GM12875 (cell line): ENCODE measurements around the gene KIF26B.

Experiments used
- H3K4me3 ChIP-seq: one replicate; pipeline ENCODE4 v1.5.1; 2011; ENCODE audit warnings: low read depth, low read length, control low read depth
- CTCF ChIP-seq: IDR thresholded peaks from 2 replicates; pipeline ENCODE4 v1.5.1; 2011; ENCODE audit warnings: low read depth, mild to moderate bottlenecking, control low read depth, inconsistent platforms, low read length, moderate library complexity, borderline replicate concordance; ENCODE audit not compliant: insufficient read depth

KIF26B gene

GRCh38 chr1:245207801-245208200, 53.0 kb downstream of the KIF26B start:
- H3K4me3 ChIP-seq = no peak overlapping the region
- no peak for TF ChIP-seq CTCF

GRCh38 chr1:245209658-245210435, 55.1 kb downstream of the KIF26B start:
- no peak for TF ChIP-seq CTCF
- H3K4me3 ChIP-seq = no peak overlapping the region

- H3K4me3 ChIP-seq = no peak overlapping the region
- TF ChIP-seq CTCF = no peak
Measured at GRCh38 chr1:245211035-245211749, 56.4 kb downstream of the KIF26B start.

- TF ChIP-seq CTCF = no peak
- H3K4me3 ChIP-seq = no peak overlapping the region
Measured at GRCh38 chr1:245211761-245212160, 57.0 kb downstream of the KIF26B start.

- no peak for TF ChIP-seq CTCF
- no peak overlapping the region for H3K4me3 ChIP-seq
Measured at GRCh38 chr1:245212221-245212710, 57.5 kb downstream of the KIF26B start.

- H3K4me3 ChIP-seq = no peak overlapping the region
- TF ChIP-seq CTCF = no peak
Measured at GRCh38 chr1:245213066-245213831, 58.5 kb downstream of the KIF26B start.

GRCh38 chr1:245215071-245215470, 60.3 kb downstream of the KIF26B start:
- TF ChIP-seq CTCF = no peak
- H3K4me3 ChIP-seq = no peak overlapping the region
